ENCODE data around the gene NTNG1. TPM values are rescaled to one million over a fixed set of nuclear protein-coding genes. Genes with fewer than 3 reads are reported as not detected.
A peak's percentile ranks its signal among the peaks of the same experiment; 100 is the strongest.

Gene NTNG1
- total RNA-seq, 1 donor from 2014 or later = not detected

DNA sequence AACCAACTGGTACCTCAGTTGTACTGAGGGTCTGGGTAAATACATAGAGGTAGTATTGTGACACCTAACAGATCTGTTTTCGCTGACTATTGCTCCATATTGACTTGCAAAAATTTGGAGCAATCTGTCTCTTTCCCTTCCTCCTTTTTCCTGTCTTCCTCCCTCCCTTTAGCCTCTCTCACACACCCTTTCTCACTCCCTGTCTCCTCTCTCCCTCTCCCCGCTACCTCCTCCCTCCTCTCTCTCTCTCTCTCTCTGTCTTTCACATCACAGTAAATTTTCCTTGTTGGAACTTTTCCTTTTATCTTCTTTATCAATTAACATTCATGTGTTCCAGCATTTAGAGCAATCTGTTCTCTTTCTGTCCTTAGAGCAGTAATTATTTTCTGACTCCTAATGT lies 278.2 kb downstream of the NTNG1 start:
- H3K36me3 Mint-ChIP-seq (ENCODE audit: low read depth) = no peaks in the 10 kb centered on the region
- H3K9me3 Mint-ChIP-seq (ENCODE audit: low read depth) = no peaks in the 10 kb centered on the region
- no peak for DNase-seq (ENCODE audit: low spot score)
- no peak overlapping the region for H3K4me3 Mint-ChIP-seq (ENCODE audit: unreplicated experiment)
- no peaks in the 10 kb centered on the region for H3K4me1 Mint-ChIP-seq (ENCODE audit: low read depth)
- TF ChIP-seq, protein P1, sequence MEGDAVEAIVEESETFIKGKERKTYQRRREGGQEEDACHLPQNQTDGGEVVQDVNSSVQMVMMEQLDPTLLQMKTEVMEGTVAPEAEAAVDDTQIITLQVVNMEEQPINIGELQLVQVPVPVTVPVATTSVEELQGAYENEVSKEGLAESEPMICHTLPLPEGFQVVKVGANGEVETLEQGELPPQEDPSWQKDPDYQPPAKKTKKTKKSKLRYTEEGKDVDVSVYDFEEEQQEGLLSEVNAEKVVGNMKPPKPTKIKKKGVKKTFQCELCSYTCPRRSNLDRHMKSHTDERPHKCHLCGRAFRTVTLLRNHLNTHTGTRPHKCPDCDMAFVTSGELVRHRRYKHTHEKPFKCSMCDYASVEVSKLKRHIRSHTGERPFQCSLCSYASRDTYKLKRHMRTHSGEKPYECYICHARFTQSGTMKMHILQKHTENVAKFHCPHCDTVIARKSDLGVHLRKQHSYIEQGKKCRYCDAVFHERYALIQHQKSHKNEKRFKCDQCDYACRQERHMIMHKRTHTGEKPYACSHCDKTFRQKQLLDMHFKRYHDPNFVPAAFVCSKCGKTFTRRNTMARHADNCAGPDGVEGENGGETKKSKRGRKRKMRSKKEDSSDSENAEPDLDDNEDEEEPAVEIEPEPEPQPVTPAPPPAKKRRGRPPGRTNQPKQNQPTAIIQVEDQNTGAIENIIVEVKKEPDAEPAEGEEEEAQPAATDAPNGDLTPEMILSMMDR (IDR thresholded peaks at IDR 0.05) = no peak
- H3K27me3 Mint-ChIP-seq (ENCODE audit: low read depth) = peaks cover 2% of the 10 kb centered on the region
- H3K27ac Mint-ChIP-seq (ENCODE audit: unreplicated experiment) = no peak overlapping the region

DNA sequence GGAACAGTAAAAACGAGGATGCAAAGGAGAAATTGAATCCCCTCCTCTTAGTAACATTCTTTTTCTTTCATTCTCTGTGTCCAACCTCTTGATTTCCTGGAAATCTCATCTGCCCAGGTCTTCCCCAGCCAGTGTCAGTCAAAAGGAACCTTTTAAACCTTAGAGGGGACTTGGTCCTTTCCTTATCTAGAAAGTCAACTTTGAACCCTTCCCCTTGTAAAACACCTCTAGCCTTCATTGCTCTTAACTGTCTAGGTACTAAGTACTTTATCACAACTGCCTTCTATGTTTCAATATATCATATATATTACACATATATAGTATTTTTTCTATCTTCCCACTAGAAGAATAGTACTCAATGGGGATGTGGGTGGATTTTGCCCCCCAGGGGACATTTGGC lies 282.1 kb downstream of the NTNG1 start:
- H3K9me3 Mint-ChIP-seq (ENCODE audit: low read depth) = peaks cover 3% of the 10 kb centered on the region
- TF ChIP-seq, protein P1 (IDR thresholded peaks at IDR 0.05) = no peak
- H3K27me3 Mint-ChIP-seq (ENCODE audit: low read depth) = peaks cover 2% of the 10 kb centered on the region
- no peaks in the 10 kb centered on the region for H3K36me3 Mint-ChIP-seq (ENCODE audit: low read depth)
- H3K27ac Mint-ChIP-seq (ENCODE audit: unreplicated experiment) = no peak overlapping the region
- H3K4me1 Mint-ChIP-seq (ENCODE audit: low read depth) = no peaks in the 10 kb centered on the region
- no peak overlapping the region for H3K4me3 Mint-ChIP-seq (ENCODE audit: unreplicated experiment)
- DNase-seq (ENCODE audit: low spot score) = no peak

DNA sequence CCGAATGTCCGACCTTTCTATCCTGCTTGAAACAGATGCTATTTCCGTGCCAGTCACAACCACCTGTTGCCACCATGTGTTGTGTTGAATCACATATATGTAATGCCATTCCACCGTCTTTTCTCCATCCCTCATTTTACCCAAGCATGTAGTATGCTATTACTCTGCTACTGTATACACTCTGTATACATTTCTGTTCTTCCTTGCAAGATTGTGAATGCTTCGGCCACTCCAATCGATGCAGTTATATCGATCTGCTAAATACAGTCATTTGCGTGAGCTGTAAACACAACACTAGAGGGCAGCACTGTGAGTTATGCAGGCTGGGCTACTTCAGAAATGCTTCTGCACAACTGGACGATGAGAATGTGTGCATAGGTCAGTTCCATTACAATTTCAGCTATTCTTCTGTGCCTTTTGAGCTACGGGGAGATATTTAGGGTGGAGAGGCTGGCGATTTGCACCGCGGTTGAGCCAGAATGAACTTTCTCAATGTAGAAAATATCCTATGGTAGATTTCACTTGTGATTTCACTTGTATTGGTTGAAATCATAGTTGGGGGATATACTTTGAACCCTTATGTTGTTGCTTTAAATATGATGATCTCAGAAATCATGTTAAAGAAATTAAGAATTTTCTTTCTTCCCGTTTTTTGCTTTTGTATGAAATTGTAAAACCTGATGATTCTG lies 289.8 kb downstream of the NTNG1 start:
- peaks cover 3% of the 10 kb centered on the region for H3K9me3 Mint-ChIP-seq (ENCODE audit: low read depth)
- H3K4me1 Mint-ChIP-seq (ENCODE audit: low read depth) = no peaks in the 10 kb centered on the region
- no peaks in the 10 kb centered on the region for H3K27me3 Mint-ChIP-seq (ENCODE audit: low read depth)
- DNase-seq (ENCODE audit: low spot score) = no peak
- H3K4me3 Mint-ChIP-seq (ENCODE audit: unreplicated experiment) = no peak overlapping the region
- no peak overlapping the region for H3K27ac Mint-ChIP-seq (ENCODE audit: unreplicated experiment)
- TF ChIP-seq, protein P1 (IDR thresholded peaks at IDR 0.05) = peak; percentile 79
- H3K36me3 Mint-ChIP-seq (ENCODE audit: low read depth) = no peaks in the 10 kb centered on the region

DNA sequence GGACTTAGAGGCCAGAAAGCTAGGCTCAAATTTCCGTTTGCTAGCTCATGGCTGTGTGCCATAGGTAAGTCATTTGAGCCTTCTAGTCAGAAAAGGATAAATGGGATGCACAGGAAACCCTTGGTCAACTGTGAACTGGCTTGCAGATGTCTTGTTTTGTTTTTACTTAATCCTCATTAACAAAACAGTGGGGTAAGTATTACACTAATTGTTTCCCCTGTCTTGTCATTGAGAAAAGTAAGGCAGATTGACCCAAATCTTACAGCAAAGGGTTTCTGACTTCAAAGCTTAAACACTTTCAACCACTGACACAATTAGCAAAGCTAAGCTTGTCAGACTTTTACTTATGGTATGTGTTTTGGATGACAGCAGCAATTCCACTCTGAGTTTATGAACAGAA lies 291.3 kb downstream of the NTNG1 start:
- H3K9me3 Mint-ChIP-seq (ENCODE audit: low read depth) = no peaks in the 10 kb centered on the region
- TF ChIP-seq, protein P1 (IDR thresholded peaks at IDR 0.05) = no peak
- H3K4me3 Mint-ChIP-seq (ENCODE audit: unreplicated experiment) = no peak overlapping the region
- H3K36me3 Mint-ChIP-seq (ENCODE audit: low read depth) = no peaks in the 10 kb centered on the region
- no peaks in the 10 kb centered on the region for H3K4me1 Mint-ChIP-seq (ENCODE audit: low read depth)
- no peaks in the 10 kb centered on the region for H3K27me3 Mint-ChIP-seq (ENCODE audit: low read depth)
- H3K27ac Mint-ChIP-seq (ENCODE audit: unreplicated experiment) = no peak overlapping the region
- DNase-seq (ENCODE audit: low spot score) = no peak

DNA sequence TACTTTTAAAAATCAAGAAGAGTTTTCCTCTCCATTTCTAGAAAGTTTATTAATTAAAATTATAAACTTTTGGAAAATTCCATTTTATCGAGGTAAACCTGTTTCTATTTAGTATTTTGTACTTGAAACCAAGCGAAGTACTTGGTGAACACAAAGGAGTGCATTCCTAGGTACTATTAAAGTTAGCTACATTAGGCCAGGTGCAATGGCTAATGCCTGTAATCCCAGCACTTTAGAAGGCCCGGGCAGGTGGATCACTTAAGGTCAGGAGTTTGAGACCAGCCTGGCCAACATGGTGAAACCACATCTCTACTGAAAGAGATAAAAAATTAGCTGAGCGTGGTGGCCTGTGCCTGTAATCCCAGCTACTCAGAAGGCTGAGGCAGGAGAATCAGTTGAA lies 292.2 kb downstream of the NTNG1 start:
- no peak overlapping the region for H3K4me3 Mint-ChIP-seq (ENCODE audit: unreplicated experiment)
- TF ChIP-seq, protein P1 (IDR thresholded peaks at IDR 0.05) = no peak
- H3K4me1 Mint-ChIP-seq (ENCODE audit: low read depth) = no peaks in the 10 kb centered on the region
- H3K27ac Mint-ChIP-seq (ENCODE audit: unreplicated experiment) = no peak overlapping the region
- no peak for DNase-seq (ENCODE audit: low spot score)
- no peaks in the 10 kb centered on the region for H3K36me3 Mint-ChIP-seq (ENCODE audit: low read depth)
- H3K9me3 Mint-ChIP-seq (ENCODE audit: low read depth) = no peaks in the 10 kb centered on the region
- no peaks in the 10 kb centered on the region for H3K27me3 Mint-ChIP-seq (ENCODE audit: low read depth)
